Activated T-cell treated with anti-CD3 and anti-CD28 coated beads, Interleukin-2, amount 50 U/mL, for 72 hours (primary cell): ENCODE data around the gene TEAD1. TPM values are rescaled to one million over a fixed set of nuclear protein-coding genes. Genes with fewer than 3 reads are reported as not detected.

Experiments
- ATAC-seq, 2 donors: fragments of 150-1000 bp; cut with Tn5 transposase; replicated peaks in 1 of 2; 2 replicates each; pipeline ENCODE4 v1.10.0; 2021; ENCODE audit warnings: moderate library complexity in 2 of 2, mild to moderate bottlenecking in 1 of 2
- DNase-seq, 2 donors: peaks; one replicate each; pipeline ENCODE4 v3.0.0; 2021 to 2022; ENCODE audit warnings: mixed read lengths in 1 of 2
- H3K27ac Mint-ChIP-seq: one replicate; pipeline ENCODE4 v1.8.0; 2022; ENCODE audit warnings: mild to moderate bottlenecking, moderate library complexity, mixed read lengths
- H3K27me3 Mint-ChIP-seq: one replicate; pipeline ENCODE4 v1.8.0; 2022; ENCODE audit warnings: low read depth, mixed read lengths
- H3K36me3 Mint-ChIP-seq, 2 donors: one replicate each; pipeline ENCODE4 v1.8.0; 2022; ENCODE audit warnings: mixed read lengths in 2 of 2, mild to moderate bottlenecking in 1 of 2; ENCODE audit not compliant: insufficient read depth in 2 of 2
- H3K4me1 Mint-ChIP-seq: one replicate; pipeline ENCODE4 v1.8.0; 2022; ENCODE audit warnings: low read depth, mixed read lengths
- H3K4me3 Mint-ChIP-seq, 2 donors: one replicate each; pipeline ENCODE4 v1.8.0; 2022; ENCODE audit warnings: mild to moderate bottlenecking in 2 of 2, mixed read lengths in 2 of 2, moderate library complexity in 2 of 2
- H3K9me3 Mint-ChIP-seq, 2 donors: one replicate each; pipeline ENCODE4 v1.8.0; 2022; ENCODE audit warnings: mixed read lengths in 2 of 2
- total RNA-seq, 2 donors: library from RNA; stranded (reverse); gene quantifications; one replicate each; pipeline ENCODE4 v1.2.3, GENCODE V29; 2022

Gene TEAD1
- total RNA-seq, 2 donors from 2014 or later, result 0.31 to 0.35 TPM

- no peak overlapping the region for H3K4me3 Mint-ChIP-seq
- no peak for ATAC-seq
Observed at GRCh38 chr11:12682737-12683500, 8.7 kb downstream of the TEAD1 start.

DNA sequence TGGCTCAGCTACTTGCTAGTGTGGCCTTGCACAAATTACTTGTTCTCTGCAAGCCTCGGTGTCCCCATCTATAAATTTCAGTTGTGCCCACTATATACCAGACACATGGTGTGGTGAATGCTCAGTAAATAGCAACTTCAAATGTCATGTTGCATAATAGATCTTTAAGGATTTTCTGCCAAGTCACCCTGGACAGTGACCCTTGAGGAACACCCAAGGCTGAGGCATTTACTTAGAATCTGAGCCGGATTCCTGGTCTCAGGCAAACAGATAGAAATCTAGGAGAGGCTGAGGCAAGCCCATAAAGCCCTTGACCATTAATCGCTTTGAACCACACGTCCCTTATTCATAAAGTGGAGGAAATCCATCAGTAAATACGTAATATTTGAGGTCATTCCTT lies 9.7 kb downstream of the TEAD1 start:
- no peak for DNase-seq
- Mint-ChIP-seq H3K36me3 (no peaks in the 10 kb centered on the region), H3K27me3 (peaks cover 92% of the 10 kb centered on the region), H3K4me1 (peaks cover 17% of the 10 kb centered on the region), H3K9me3 (no peaks in the 10 kb centered on the region), H3K27ac (no peak overlapping the region), H3K4me3 (no peak overlapping the region)
- no peak for ATAC-seq

More at GRCh38 chr11:12682737-12683500, 8.7 kb downstream of the TEAD1 start:
- H3K9me3 Mint-ChIP-seq, result no peaks in the 10 kb centered on the region
- H3K27ac Mint-ChIP-seq, result no peak overlapping the region
- no peaks in the 10 kb centered on the region for H3K36me3 Mint-ChIP-seq
- peaks cover 92% of the 10 kb centered on the region for H3K27me3 Mint-ChIP-seq
- no peak for DNase-seq
- H3K4me1 Mint-ChIP-seq, result peaks cover 17% of the 10 kb centered on the region

- ATAC-seq (no peak), DNase-seq (no peak)
- peaks cover 92% of the 10 kb centered on the region for H3K27me3 Mint-ChIP-seq
- H3K27ac Mint-ChIP-seq, result no peak overlapping the region
- no peak overlapping the region for H3K4me3 Mint-ChIP-seq
- peaks cover 17% of the 10 kb centered on the region for H3K4me1 Mint-ChIP-seq
- no peaks in the 10 kb centered on the region for H3K9me3 Mint-ChIP-seq
- H3K36me3 Mint-ChIP-seq, result no peaks in the 10 kb centered on the region
Observed at GRCh38 chr11:12684315-12684714, 10.1 kb downstream of the TEAD1 start.

- H3K36me3 Mint-ChIP-seq, result no peaks in the 10 kb centered on the region
- ATAC-seq (no peak), DNase-seq (no peak)
- peaks cover 91% of the 10 kb centered on the region for H3K27me3 Mint-ChIP-seq
- no peak overlapping the region for H3K4me3 Mint-ChIP-seq
- no peak overlapping the region for H3K27ac Mint-ChIP-seq
- H3K9me3 Mint-ChIP-seq, result no peaks in the 10 kb centered on the region
- peaks cover 17% of the 10 kb centered on the region for H3K4me1 Mint-ChIP-seq
Observed at GRCh38 chr11:12684816-12685215, 10.6 kb downstream of the TEAD1 start.

GRCh38 chr11:12685229-12685628 lies 11.0 kb downstream of the TEAD1 start:
- DNase-seq, result no peak
- no peak overlapping the region for H3K27ac Mint-ChIP-seq
- peaks cover 92% of the 10 kb centered on the region for H3K27me3 Mint-ChIP-seq
- ATAC-seq, result no peak
- no peak overlapping the region for H3K4me3 Mint-ChIP-seq
- no peaks in the 10 kb centered on the region for H3K9me3 Mint-ChIP-seq
- H3K36me3 Mint-ChIP-seq, result no peaks in the 10 kb centered on the region
- H3K4me1 Mint-ChIP-seq, result peaks cover 15% of the 10 kb centered on the region

GRCh38 chr11:12686246-12687060 lies 12.2 kb downstream of the TEAD1 start:
- H3K36me3 Mint-ChIP-seq, result no peaks in the 10 kb centered on the region
- peaks cover 92% of the 10 kb centered on the region for H3K27me3 Mint-ChIP-seq
- H3K27ac Mint-ChIP-seq, result no peak overlapping the region
- ATAC-seq, result peak; percentile 53 to 60
- no peak overlapping the region for H3K4me3 Mint-ChIP-seq
- H3K4me1 Mint-ChIP-seq, result peaks cover 7% of the 10 kb centered on the region
- H3K9me3 Mint-ChIP-seq, result no peaks in the 10 kb centered on the region
- DNase-seq, result no peak

- no peak overlapping the region for H3K4me3 Mint-ChIP-seq
- H3K9me3 Mint-ChIP-seq, result no peaks in the 10 kb centered on the region
- H3K4me1 Mint-ChIP-seq, result peaks cover 7% of the 10 kb centered on the region
- DNase-seq, result no peak
- no peak overlapping the region for H3K27ac Mint-ChIP-seq
- H3K36me3 Mint-ChIP-seq, result no peaks in the 10 kb centered on the region
- ATAC-seq, result no peak
- H3K27me3 Mint-ChIP-seq, result peaks cover 85% of the 10 kb centered on the region
Observed at GRCh38 chr11:12687216-12687623, 13.0 kb downstream of the TEAD1 start.

- Mint-ChIP-seq H3K4me3 (no peak overlapping the region), H3K4me1 (peaks cover 7% of the 10 kb centered on the region), H3K9me3 (no peaks in the 10 kb centered on the region), H3K36me3 (no peaks in the 10 kb centered on the region), H3K27me3 (peaks cover 80% of the 10 kb centered on the region), H3K27ac (no peak overlapping the region)
- DNase-seq, result no peak
- ATAC-seq, result no peak
Observed at GRCh38 chr11:12687740-12688139, 13.5 kb downstream of the TEAD1 start.

- H3K27me3 Mint-ChIP-seq, result peaks cover 77% of the 10 kb centered on the region
- DNase-seq (no peak), ATAC-seq (no peak)
- H3K27ac Mint-ChIP-seq, result no peak overlapping the region
- H3K9me3 Mint-ChIP-seq, result no peaks in the 10 kb centered on the region
- H3K4me3 Mint-ChIP-seq, result no peak overlapping the region
- H3K4me1 Mint-ChIP-seq, result peaks cover 15% of the 10 kb centered on the region
- no peaks in the 10 kb centered on the region for H3K36me3 Mint-ChIP-seq
Observed at GRCh38 chr11:12689029-12689755, 15.0 kb downstream of the TEAD1 start.

GRCh38 chr11:12690663-12691062 lies 16.4 kb downstream of the TEAD1 start:
- H3K4me3 Mint-ChIP-seq, result no peak overlapping the region
- H3K36me3 Mint-ChIP-seq, result no peaks in the 10 kb centered on the region
- ATAC-seq, result no peak
- no peaks in the 10 kb centered on the region for H3K9me3 Mint-ChIP-seq
- no peak for DNase-seq
- H3K27ac Mint-ChIP-seq, result no peak overlapping the region
- H3K4me1 Mint-ChIP-seq, result peaks cover 20% of the 10 kb centered on the region
- H3K27me3 Mint-ChIP-seq, result peaks cover 79% of the 10 kb centered on the region

DNA sequence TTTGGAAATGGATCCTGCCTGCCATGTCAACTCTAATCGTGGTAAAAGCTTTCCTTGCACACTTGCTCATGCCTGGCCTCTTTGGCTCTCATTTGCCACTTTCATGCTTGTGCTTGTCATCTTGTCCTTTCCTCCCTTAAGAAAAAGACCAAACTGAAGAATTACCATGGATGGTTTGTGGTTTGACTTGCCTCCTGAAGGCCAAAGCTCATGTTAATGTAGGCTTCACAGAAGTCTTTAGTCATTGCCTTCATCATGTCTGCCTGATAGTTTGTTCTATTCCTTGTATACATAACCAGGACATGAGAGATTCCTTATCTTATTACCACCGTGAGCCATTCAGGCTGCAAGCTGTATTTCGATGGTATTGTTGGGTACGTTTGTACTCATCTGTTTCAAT lies 17.3 kb downstream of the TEAD1 start:
- Mint-ChIP-seq H3K4me1 (peaks cover 20% of the 10 kb centered on the region), H3K27me3 (peaks cover 82% of the 10 kb centered on the region), H3K9me3 (no peaks in the 10 kb centered on the region), H3K4me3 (no peak overlapping the region), H3K27ac (no peak overlapping the region), H3K36me3 (no peaks in the 10 kb centered on the region)
- ATAC-seq (no peak), DNase-seq (no peak)

DNA sequence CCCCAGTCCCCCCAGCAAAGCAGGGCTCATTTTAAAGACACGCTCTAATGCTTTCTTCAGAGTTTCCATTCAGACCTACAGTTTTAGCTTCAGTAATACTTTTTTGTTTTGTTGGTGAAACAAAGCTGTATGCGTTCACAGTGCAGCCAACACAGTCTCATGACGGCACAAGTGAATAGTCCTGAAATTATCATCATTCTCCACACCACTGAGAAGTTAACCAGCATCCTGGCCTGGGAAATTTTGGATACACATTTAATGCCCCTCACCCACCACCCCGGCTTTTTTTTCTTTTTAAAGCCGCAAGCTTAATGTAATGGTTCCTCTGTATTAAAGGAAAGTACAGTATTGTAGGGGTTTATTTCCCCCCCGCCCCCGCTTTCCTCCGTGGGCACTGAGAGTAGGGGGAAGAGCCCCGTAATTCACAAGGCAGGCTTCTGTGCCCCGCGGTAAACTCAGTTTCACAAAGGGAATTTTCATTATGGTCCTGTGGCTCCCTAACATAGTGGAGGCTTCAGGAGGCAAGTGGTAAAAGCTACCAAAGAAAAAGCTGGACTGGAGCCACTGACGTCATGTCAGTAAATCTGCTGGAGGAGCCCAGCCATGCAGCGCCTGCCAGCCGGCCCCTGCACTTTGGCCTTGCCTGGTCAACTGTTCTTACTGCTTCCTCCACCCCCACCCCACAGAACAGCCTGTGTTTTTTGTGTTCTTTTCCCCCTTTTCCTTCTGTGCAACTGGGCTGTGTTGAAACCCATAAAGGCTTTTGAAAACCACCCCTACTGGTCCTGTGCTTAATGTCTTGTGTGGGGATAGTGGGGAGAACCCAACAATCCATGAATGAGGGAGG lies 18.2 kb downstream of the TEAD1 start:
- Mint-ChIP-seq H3K4me3 (no peak overlapping the region), H3K27ac (no peak overlapping the region), H3K27me3 (peaks cover 82% of the 10 kb centered on the region), H3K4me1 (peaks cover 13% of the 10 kb centered on the region), H3K36me3 (no peaks in the 10 kb centered on the region), H3K9me3 (no peaks in the 10 kb centered on the region)
- ATAC-seq (no peak), DNase-seq (no peak)
